ENCODE measurements around the gene KLF6. TPM values are rescaled to one million over a fixed set of nuclear protein-coding genes. Genes with fewer than 3 reads are reported as not detected.

KLF6 gene
- total RNA-seq, 4 donors from 2014 or later: 23.3 to 84.7 (median 49.8) TPM

DNA sequence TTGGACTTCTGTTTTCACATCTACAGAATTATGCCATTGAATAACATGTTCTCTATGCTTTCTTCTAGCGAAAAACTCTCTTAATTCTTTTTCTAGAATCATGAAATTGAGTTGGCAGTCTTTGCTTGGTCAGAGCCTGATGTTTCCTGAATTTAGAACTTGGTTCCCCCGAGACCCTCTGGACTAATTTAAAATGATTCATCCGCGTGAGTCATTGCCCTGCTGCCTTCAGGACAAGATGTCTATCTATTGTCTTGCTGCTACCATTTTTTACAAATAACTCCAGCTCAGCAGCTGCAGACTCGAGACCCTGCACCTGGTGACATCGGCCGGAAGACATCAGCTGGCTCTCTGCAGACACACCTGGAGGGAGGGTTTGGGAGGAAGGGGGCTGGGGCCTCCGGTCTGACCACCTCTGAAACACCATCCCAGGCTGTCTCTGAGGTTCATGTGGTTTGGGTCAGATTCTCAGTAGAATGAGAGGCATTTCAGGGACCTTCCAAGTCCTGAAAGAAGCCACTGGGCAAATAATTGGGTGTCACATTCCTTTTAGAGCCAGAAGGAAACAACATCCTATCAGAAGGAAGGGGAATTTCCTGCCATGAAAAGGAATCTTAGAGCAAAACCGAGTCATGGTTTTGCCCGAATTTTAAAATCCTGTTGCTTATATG lies 20.9 kb upstream of the KLF6 start:
- no peak for TF ChIP-seq POLR2A (IDR thresholded peaks at IDR 0.05)
- TF ChIP-seq, protein P1, sequence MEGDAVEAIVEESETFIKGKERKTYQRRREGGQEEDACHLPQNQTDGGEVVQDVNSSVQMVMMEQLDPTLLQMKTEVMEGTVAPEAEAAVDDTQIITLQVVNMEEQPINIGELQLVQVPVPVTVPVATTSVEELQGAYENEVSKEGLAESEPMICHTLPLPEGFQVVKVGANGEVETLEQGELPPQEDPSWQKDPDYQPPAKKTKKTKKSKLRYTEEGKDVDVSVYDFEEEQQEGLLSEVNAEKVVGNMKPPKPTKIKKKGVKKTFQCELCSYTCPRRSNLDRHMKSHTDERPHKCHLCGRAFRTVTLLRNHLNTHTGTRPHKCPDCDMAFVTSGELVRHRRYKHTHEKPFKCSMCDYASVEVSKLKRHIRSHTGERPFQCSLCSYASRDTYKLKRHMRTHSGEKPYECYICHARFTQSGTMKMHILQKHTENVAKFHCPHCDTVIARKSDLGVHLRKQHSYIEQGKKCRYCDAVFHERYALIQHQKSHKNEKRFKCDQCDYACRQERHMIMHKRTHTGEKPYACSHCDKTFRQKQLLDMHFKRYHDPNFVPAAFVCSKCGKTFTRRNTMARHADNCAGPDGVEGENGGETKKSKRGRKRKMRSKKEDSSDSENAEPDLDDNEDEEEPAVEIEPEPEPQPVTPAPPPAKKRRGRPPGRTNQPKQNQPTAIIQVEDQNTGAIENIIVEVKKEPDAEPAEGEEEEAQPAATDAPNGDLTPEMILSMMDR (IDR thresholded peaks at IDR 0.05 in 4 of 5, conservative IDR thresholded peaks at IDR 0.05 in 1 of 5): no peak
- Histone ChIP-seq H3K4me1 (peaks cover 72 to 78% of the 10 kb centered on the region in 2 donors), H3K27ac (peak overlapping the region; percentile 85 to 96 (median 90)), H3K27me3 (no peaks in the 10 kb centered on the region), H3K9me3 (no peaks in the 10 kb centered on the region), H3K4me3 (peak overlapping the region; percentile 5 to 23 (median 12)), H3K36me3 (no peaks in the 10 kb centered on the region)
- in situ Hi-C loops (cut with MboI; ENCODE audit: low sequenced_read_pairs in 4 of 4): loop anchor here in 3 of 4 donors (5.0 to 25.0 kb wide), 3 partner anchors 856 to 869 kb away; no protein-coding TSS in a partner anchor
- intact Hi-C loops (cut with DNase I; ENCODE audit: low total_unique reads): loop anchor here (5.0 to 10.0 kb wide), 2 partner anchors 701 to 871 kb away; no protein-coding TSS in a partner anchor
- ATAC-seq (peak in 1 of 2 donors; percentile 7), DNase-seq (peak in 1 of 2 donors; percentile 66)

- DNase-seq: peak in 1 of 2 donors; percentile 71
- Histone ChIP-seq H3K4me1 (peaks cover 66 to 72% of the 10 kb centered on the region in 2 donors), H3K27ac (peak overlapping the region; percentile 85 to 96 (median 90)), H3K9me3 (no peaks in the 10 kb centered on the region), H3K4me3 (peak overlapping the region; percentile 5 to 23 (median 12)), H3K36me3 (no peaks in the 10 kb centered on the region), H3K27me3 (no peaks in the 10 kb centered on the region)
- ATAC-seq: peak; percentile 31 to 50
- in situ Hi-C loops (cut with MboI; ENCODE audit: low sequenced_read_pairs in 4 of 4) (loop anchor here in 3 of 4 donors (5.0 to 25.0 kb wide), 3 partner anchors 857 to 870 kb away; no protein-coding TSS in a partner anchor), intact Hi-C loops (cut with DNase I; ENCODE audit: low total_unique reads) (loop anchor here (5.0 to 10.0 kb wide), 2 partner anchors 700 to 872 kb away; no protein-coding TSS in a partner anchor)
- TF ChIP-seq POLR2A (IDR thresholded peaks at IDR 0.05): peak; percentile 21 to 70
- TF ChIP-seq, protein P1 (IDR thresholded peaks at IDR 0.05 in 4 of 5, conservative IDR thresholded peaks at IDR 0.05 in 1 of 5): no peak
These were observed 20.3 kb upstream of the KLF6 start for GRCh38 chr10:3805201-3805790.

GRCh38 chr10:3803927-3804741 lies 19.1 kb upstream of the KLF6 start:
- no peaks in the 10 kb centered on the region for H3K27me3 ChIP-seq
- in situ Hi-C loops (cut with MboI; ENCODE audit: low sequenced_read_pairs in 4 of 4) (loop anchor here in 2 of 4 donors (10.0 to 25.0 kb wide), 2 partner anchors 858 to 871 kb away; no protein-coding TSS in a partner anchor), intact Hi-C loops (cut with DNase I; ENCODE audit: low total_unique reads) (loop anchor here (1.0 to 10.0 kb wide), 2 partner anchors 19 to 699 kb away; partner anchors contain the start of gene KLF6)
- no peak overlapping the region for H3K4me3 ChIP-seq
- no peaks in the 10 kb centered on the region for H3K9me3 ChIP-seq
- ATAC-seq (peak in 1 of 2 donors; percentile 2), DNase-seq (no peak)
- no peaks in the 10 kb centered on the region for H3K36me3 ChIP-seq
- no peak for TF ChIP-seq POLR2A (IDR thresholded peaks at IDR 0.05)
- TF ChIP-seq, protein P1 (IDR thresholded peaks at IDR 0.05 in 4 of 5, conservative IDR thresholded peaks at IDR 0.05 in 1 of 5): no peak
- peaks cover 62 to 64% of the 10 kb centered on the region in 2 donors for H3K4me1 ChIP-seq
- peak overlapping the region; percentile 85 to 96 (median 90) for H3K27ac ChIP-seq

DNA sequence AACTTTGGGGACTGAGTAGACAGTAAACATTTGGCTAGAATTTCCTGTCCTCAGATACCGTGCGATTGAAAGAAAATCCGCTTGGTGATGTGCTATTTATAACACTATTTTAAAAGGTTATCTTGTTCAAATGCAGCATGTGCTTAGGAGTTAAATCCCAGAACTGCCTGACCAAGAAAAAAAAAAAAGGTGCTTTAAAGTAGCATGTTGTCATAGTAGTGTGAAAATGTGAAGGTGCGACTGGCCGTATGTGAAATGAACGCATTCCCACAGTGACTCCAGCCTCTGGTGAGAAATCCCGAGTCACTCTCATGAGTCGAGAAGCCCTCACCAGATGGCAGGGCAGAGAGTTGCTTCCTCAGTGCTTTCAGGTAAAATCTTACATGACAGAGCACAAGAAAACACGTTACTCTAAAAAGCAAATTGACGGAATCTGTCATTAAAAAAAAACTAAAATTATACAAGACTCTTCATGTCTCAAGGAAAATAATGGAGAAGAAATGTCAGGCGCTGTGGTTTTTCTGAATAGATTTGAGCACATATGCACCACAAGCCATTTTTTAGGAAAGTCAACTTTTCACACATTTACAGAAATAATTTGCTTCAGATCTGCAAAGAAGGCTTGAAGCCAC lies 18.4 kb upstream of the KLF6 start:
- Histone ChIP-seq H3K4me3 (peak overlapping the region in 1 of 4 donors; percentile 2), H3K9me3 (no peaks in the 10 kb centered on the region), H3K36me3 (no peaks in the 10 kb centered on the region), H3K27me3 (no peaks in the 10 kb centered on the region), H3K27ac (peak overlapping the region; percentile 85 to 96 (median 90)), H3K4me1 (peaks cover 57 to 58% of the 10 kb centered on the region in 2 donors)
- peak in 1 of 2 donors; percentile 69 for DNase-seq
- in situ Hi-C loops (cut with MboI; ENCODE audit: low sequenced_read_pairs in 4 of 4): loop anchor here in 2 of 4 donors (10.0 to 25.0 kb wide), 2 partner anchors 859 to 871 kb away; no protein-coding TSS in a partner anchor
- ATAC-seq: peak; percentile 51 to 63
- peak; percentile 40 to 63 for TF ChIP-seq POLR2A (IDR thresholded peaks at IDR 0.05)
- TF ChIP-seq, protein P1 (IDR thresholded peaks at IDR 0.05 in 4 of 5, conservative IDR thresholded peaks at IDR 0.05 in 1 of 5): no peak
- intact Hi-C loops (cut with DNase I; ENCODE audit: low total_unique reads): loop anchor here (1.0 to 10.0 kb wide), 2 partner anchors 18 to 699 kb away; partner anchors contain the start of gene KLF6

All from gastrocnemius medialis (tissue), 4 donors.